DOHH2 (cell line): ENCODE results near the gene SFRP2.

Source experiments
- H3F3A ChIP-seq: fragments of 200-600 bp; sonication (generic), shearing (Covaris generic); 2 replicates; pipeline ENCODE4 v1.6.0; 2016; ENCODE audit warnings: antibody characterized with exemption, mild to moderate bottlenecking; ENCODE audit not compliant: control insufficient read depth, insufficient read depth
- H3K27ac ChIP-seq: fragments of 200-600 bp; sonication (generic); 2 replicates; pipeline ENCODE4 v1.5.1; 2014; ENCODE audit warnings: low read depth, mild to moderate bottlenecking, low read length, moderate library complexity
- H3K27me3 ChIP-seq: fragments of 200-600 bp; sonication (generic); 2 replicates; pipeline ENCODE4 v1.6.1; 2014; ENCODE audit warnings: mild to moderate bottlenecking, low read length, mixed read lengths; ENCODE audit not compliant: control insufficient read depth
- H3K36me3 ChIP-seq: fragments of 200-600 bp; sonication (generic); 2 replicates; pipeline ENCODE4 v1.6.1; 2014; ENCODE audit warnings: mild to moderate bottlenecking, low read length, moderate library complexity, mixed read lengths; ENCODE audit not compliant: control insufficient read depth
- H3K4me1 ChIP-seq: fragments of 200-600 bp; sonication (generic); 2 replicates; pipeline ENCODE4 v1.6.1; 2014; ENCODE audit warnings: mild to moderate bottlenecking, low read length, mixed read lengths; ENCODE audit not compliant: control insufficient read depth
- H3K4me2 ChIP-seq: fragments of 200-600 bp; sonication (generic); 2 replicates; pipeline ENCODE4 v1.6.0; 2014; ENCODE audit warnings: mild to moderate bottlenecking, low read length, moderate library complexity
- H3K4me3 ChIP-seq: fragments of 200-600 bp; sonication (generic); 2 replicates; pipeline ENCODE4 v1.5.1; 2014; ENCODE audit warnings: mild to moderate bottlenecking, low read length, mixed read lengths
- H3K79me2 ChIP-seq: fragments of 200-600 bp; sonication (generic); 2 replicates; pipeline ENCODE4 v1.6.1; 2014; ENCODE audit warnings: mild to moderate bottlenecking, low read length, mixed read lengths; ENCODE audit not compliant: control insufficient read depth
- H3K9me2 ChIP-seq: fragments of 200-600 bp; sonication (generic); replicated peaks from 2 replicates; pipeline ENCODE4 v1.6.1; 2014; ENCODE audit warnings: mild to moderate bottlenecking, low read length, mixed read lengths; ENCODE audit not compliant: control insufficient read depth
- H3K9me3 ChIP-seq: fragments of 200-600 bp; sonication (generic); 2 replicates; pipeline ENCODE4 v1.6.1; 2014; ENCODE audit warnings: antibody characterized with exemption, low read length, mixed read lengths; ENCODE audit not compliant: control insufficient read depth, insufficient read depth
- H4K20me1 ChIP-seq: fragments of 200-600 bp; sonication (generic); 2 replicates; pipeline ENCODE4 v1.6.0; 2014; ENCODE audit warnings: low read depth, mild to moderate bottlenecking, antibody characterized with exemption, low read length, moderate library complexity; ENCODE audit not compliant: control insufficient read depth, insufficient read depth
- CTCF ChIP-seq: fragments of 200-600 bp; sonication (generic); IDR thresholded peaks from one replicate; pipeline ENCODE4 v1.5.1; 2014; ENCODE audit warnings: antibody characterized with exemption, mild to moderate bottlenecking, low read depth, low read length; ENCODE audit not compliant: poor library complexity, severe bottlenecking
- EZH2phosphoT487 ChIP-seq: fragments of 200-600 bp; sonication (generic); IDR thresholded peaks from 2 replicates; pipeline ENCODE4 v1.6.1; 2017; ENCODE audit warnings: borderline replicate concordance, mild to moderate bottlenecking, antibody characterized with exemption, low read length, moderate library complexity, mixed read lengths

SFRP2 gene

GRCh38 chr4:153780876-153781275 lies 8.0 kb downstream of the SFRP2 start:
- H3F3A ChIP-seq, result no peaks in the 10 kb centered on the region
- no peaks in the 10 kb centered on the region for H3K9me3 ChIP-seq
- no peaks in the 10 kb centered on the region for H4K20me1 ChIP-seq
- TF ChIP-seq CTCF (no peak), EZH2phosphoT487 (no peak)
- no peaks in the 10 kb centered on the region for H3K36me3 ChIP-seq
- H3K27me3 ChIP-seq, result peaks cover 18% of the 10 kb centered on the region
- no peaks in the 10 kb centered on the region for H3K4me1 ChIP-seq
- H3K9me2 ChIP-seq, result no peaks in the 10 kb centered on the region
- H3K4me2 ChIP-seq, result no peak overlapping the region
- no peak overlapping the region for H3K27ac ChIP-seq
- no peak overlapping the region for H3K4me3 ChIP-seq
- H3K79me2 ChIP-seq, result no peaks in the 10 kb centered on the region

GRCh38 chr4:153780221-153780620 lies 8.7 kb downstream of the SFRP2 start:
- Histone ChIP-seq H3K4me1 (no peaks in the 10 kb centered on the region), H3K36me3 (no peaks in the 10 kb centered on the region), H3K9me3 (no peaks in the 10 kb centered on the region), H3F3A (no peaks in the 10 kb centered on the region), H3K79me2 (no peaks in the 10 kb centered on the region), H3K4me2 (no peak overlapping the region), H3K9me2 (no peaks in the 10 kb centered on the region), H3K27me3 (peaks cover 18% of the 10 kb centered on the region), H3K27ac (no peak overlapping the region), H3K4me3 (no peak overlapping the region), H4K20me1 (no peaks in the 10 kb centered on the region)
- TF ChIP-seq CTCF (no peak), EZH2phosphoT487 (no peak)

- H3F3A ChIP-seq, result no peaks in the 10 kb centered on the region
- H3K36me3 ChIP-seq, result no peaks in the 10 kb centered on the region
- H4K20me1 ChIP-seq, result no peaks in the 10 kb centered on the region
- H3K27me3 ChIP-seq, result peaks cover 10% of the 10 kb centered on the region
- H3K79me2 ChIP-seq, result no peaks in the 10 kb centered on the region
- no peaks in the 10 kb centered on the region for H3K9me2 ChIP-seq
- TF ChIP-seq EZH2phosphoT487 (no peak), CTCF (no peak)
- no peak overlapping the region for H3K4me2 ChIP-seq
- no peak overlapping the region for H3K27ac ChIP-seq
- H3K4me3 ChIP-seq, result no peak overlapping the region
- no peaks in the 10 kb centered on the region for H3K4me1 ChIP-seq
- no peaks in the 10 kb centered on the region for H3K9me3 ChIP-seq
Measured at GRCh38 chr4:153778383-153778782, 10.5 kb downstream of the SFRP2 start.

GRCh38 chr4:153777421-153777820 lies 11.5 kb downstream of the SFRP2 start:
- Histone ChIP-seq H3F3A (no peaks in the 10 kb centered on the region), H3K9me2 (no peaks in the 10 kb centered on the region), H3K79me2 (no peaks in the 10 kb centered on the region), H3K27ac (no peak overlapping the region), H3K4me3 (no peak overlapping the region), H4K20me1 (no peaks in the 10 kb centered on the region), H3K27me3 (peaks cover 10% of the 10 kb centered on the region), H3K36me3 (no peaks in the 10 kb centered on the region), H3K4me1 (no peaks in the 10 kb centered on the region), H3K4me2 (no peak overlapping the region), H3K9me3 (no peaks in the 10 kb centered on the region)
- no peak for TF ChIP-seq CTCF
- TF ChIP-seq EZH2phosphoT487, result no peak
